GM18861 (cell line): ENCODE data around the gene ZNF320.
"Not testable (repeated sequence)": the region's sequence is repeated elsewhere in the genome, so short reads cannot be mapped to it uniquely, and the experiment has no call there.

ENCODE experiments used
- ATAC-seq: cut with Tn5 transposase; IDR thresholded peaks from one replicate; pipeline ENCODE4 v1.9.1; 2021; ENCODE audit not compliant: unreplicated experiment

Gene ZNF320

DNA sequence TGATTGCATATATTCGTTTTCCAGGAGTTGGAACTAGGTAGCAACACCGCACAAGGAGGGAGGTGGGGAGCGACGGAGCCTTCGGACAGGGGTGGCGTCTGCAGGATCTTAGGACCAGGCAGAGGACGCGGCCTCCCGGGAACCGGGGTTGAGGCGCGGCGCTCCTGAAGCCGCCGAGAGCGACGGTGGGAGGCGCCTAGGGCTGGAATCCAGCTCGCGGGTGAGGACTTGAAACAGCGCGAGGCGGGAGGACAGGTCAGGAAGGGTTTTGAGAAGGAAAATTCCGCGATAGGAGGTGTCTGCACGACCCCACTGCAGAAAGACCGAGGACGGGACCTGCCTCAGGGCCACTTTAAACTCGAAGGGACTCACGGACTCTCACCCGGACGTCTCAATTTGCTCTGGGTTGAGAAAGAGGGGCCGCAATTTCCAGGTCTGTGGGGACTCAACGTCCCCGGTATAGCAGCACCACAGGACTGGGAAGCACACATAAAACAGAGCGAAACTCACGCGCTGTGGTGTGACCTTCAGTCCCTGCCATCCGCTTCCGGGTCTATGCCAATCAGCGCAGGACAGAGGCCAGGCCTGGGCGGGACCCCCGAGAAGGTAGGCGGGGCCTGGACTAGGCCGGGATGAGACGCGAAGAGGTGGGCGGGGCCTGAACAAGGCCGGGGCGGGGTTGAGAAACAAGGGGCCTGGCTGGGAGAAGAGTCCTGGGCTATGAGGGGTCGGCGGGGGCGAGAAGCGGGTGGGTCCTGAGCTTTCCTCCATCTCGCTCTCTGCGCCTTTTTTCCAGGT is at the start of gene ZNF320:
Gene ZNF320, minus strand, starts transcription at position 498 of the 798 bp plus-strand sequence. CDS start 7,380 bp downstream, outside the sequence.
- peak; percentile 82 for ATAC-seq

DNA sequence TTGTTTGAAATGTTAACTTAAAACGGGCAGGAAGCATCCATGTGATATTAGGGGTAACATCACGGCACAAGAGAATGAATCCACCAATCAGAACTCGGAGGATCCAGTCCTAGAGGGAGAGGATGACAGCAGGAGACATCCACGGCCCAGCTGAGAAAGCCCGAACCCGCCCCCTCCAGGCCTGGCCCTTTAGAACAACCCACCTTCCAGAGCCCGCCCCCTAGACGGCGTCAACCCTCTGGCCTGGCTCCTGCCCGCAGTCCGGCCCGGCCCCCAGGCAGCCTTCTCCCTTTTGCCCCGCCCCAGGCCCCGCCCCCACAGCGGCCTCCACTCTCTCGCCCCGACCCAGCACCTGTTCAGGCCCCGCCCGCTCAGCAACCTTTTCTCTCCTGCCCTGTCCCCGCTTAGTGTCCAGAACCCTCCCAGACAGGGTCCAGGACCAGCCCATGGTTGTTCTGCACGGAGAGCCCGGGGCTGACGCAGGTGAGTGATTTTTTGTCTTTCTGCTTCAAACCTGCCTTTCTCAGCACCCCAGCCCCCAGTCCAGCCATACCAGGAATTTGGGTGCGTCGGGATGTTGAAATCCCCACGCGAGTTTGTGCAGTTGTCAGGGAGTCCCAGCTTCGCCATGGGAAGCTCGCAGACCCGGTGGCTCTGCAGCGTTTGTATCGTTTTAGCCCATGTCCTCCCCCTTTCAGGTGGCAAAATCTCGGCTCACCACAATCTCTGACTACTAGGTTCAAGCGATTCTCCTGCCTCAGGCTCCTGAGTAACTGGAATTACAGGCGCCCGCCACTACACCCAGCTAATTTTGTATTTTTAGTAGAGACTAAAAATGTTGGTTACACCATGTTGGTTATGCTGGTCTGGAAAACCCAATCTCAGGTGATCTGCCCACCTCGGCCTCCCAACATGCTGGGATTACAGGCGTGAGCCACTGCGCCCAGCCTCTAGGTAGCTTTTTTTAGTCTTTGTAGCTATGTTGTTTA is 49.2 kb upstream of the ZNF320 start:
- no peak for ATAC-seq

DNA sequence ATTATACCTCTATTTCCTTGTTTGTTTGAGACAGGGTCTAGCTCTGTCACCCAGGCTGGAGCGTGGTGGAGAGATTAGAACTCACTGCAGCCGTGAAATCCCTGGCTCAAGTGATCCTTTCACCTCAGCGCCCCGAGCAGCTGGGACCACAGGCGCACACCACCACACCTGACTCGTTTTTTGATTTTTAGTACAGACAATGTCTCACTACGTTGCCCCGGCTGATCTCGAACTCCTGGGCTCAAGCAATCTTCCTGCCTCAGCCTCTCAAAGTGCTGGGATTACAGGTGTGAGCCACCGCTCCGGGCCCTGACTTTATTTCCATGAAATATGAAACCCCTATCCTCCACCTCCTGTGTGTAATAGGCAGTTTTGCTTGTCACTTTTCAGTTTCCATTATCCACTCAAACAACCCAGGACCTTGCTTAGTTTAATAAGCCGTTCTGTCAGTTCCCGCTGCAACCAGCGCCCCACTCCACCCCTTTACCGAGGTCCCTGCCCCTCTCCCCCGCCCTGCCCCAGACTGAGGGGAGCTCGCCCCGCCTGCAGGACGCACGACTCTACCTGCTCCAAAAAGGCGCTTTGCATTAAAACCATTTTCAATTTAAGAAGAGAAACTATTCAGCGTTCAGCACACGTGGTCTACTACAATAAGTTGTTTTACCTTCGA is 48.4 kb upstream of the ZNF320 start:
- no peak for ATAC-seq

DNA sequence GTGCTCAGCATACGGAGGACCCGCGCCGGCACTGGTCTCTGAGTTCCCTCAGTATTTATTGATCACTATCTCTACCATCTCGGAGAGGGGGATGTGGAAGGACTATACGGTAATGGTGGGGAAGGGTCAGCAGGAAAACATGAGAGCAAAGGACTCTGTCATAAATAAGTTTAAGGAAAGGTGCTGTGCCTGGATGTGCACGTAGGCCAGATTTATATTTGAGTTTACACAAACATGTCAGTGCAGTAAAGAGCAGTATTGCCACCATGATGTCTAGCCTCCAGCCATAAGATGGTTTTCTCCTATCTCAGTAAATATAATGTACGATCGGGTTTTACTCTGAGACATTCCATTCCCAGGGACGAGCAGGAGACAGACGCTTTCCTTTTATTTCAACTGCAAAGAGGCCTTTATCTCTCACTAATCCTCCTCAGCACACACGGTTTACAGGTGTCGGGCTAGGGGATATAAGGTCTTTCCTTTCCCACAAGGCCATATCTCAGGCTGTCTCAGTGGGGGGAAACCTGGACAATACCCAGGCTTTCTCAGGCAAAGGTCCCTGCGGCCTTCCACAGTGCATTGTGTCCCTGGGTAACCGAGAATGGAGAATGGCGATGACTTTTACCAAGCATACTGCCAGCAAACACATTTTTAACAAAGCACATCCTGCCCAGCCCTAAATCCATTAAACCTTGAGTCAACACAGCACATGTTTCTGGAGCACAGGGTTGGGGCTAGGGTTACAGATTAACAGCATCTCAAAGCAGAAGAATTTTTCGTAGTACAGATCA is 47.5 kb upstream of the ZNF320 start:
- ATAC-seq, result not testable (repeated sequence)

DNA sequence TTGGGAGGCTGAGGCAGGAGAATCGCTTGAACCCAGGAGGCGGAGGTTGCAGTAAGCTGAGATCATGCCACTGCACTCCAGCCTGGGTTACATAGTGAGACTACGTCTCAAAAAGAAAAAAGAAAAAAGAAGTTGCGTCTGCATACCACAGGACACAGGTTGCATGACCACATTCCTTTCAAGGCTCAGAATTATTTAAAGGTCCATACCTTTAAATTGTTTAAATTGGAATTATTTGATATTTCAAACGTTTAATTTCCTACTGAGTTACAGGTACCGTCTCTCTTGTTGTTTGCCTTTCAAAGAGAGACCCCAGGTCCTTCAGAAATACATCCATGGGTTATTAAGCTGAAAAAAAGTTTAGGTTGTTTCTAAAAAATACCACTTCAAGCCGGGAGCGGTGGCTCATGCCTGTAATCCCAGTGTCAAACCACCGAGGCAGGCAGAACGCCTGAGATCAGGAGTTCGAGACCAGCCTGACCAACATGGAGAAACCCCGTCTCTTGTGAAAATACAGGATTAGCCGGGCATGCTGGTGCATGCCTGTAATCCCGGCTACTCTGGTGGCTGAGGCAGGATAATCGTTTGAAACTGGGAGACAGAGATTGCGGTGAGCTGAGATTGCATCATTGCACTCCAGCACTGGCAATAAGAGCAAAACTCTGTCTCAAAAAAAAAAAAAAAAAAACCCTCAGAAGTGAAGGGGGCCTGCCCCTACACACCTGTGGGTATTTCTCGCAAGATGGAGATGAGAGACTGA is 46.6 kb upstream of the ZNF320 start:
- no peak for ATAC-seq

DNA sequence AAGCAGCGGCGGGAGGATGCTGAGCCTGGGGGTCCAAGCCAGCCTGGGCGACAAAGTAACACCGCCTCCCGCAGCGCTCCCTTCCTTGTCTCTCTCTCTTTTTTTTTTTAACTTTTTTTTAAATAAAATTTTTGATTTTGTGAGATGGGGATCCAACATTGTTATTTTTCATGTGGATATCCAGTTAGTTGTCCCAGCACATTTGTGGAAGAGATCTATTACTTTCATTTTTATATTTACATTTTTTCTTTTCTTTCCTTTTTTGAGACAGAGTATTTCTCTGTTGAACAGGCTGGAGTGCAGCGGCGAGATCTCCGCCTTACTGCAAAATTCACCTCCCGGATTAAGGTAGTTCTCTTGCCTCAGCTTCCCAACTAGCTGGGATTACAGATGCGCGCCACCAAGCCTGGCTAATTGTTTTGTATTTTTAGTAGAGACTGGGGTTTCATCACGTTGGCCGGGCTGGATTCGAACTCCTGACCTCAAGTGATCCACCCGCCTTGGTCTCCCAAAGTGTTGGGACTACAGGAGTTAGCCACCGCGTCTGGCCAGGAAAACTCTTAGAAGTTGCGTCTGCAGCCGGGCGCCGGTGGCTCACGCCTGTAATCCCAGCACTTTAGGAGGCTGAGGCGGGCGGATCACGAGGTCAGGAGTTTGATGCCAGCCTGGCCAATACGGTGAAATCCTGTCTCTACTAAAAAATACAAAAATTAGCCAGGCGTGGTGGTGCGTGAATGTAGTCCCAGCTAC is 45.9 kb upstream of the ZNF320 start:
- ATAC-seq, result no peak

DNA sequence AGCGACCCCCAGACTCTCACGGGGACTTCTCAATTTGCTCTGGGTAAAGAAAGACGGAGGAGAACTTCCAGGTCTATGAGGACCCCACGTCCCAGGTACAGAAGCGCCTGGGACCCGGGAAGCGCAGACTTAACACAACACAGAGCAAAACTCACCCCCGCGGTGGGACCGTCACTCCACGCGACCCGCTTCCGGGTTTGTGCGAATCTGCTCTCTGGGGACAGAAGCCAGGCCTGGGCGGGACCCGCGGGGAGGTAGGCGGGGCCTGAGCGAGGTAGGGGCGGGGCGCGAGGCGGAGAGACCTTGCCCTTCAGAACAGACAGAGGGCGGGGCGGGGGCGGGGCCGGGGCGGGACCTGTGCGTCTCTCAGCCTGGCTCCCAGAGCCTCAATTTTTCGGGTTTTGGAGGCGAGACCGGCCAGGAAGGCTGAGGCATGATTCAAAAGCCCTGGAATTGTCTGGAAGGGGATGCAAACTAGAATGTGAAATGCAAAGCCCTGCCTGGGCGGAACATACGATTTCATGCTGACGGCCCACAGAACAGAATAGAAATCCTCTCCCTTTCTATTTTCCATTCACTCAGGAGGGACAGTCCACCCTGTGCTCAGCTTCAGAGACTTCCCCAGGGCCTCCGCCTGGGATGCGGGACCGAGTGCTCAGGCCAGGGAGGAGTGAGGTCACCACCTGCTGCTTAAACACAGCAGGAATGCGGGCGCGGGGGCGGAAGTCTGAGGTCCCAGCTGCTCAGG is 45.1 kb upstream of the ZNF320 start:
- peak; percentile 92 for ATAC-seq

DNA sequence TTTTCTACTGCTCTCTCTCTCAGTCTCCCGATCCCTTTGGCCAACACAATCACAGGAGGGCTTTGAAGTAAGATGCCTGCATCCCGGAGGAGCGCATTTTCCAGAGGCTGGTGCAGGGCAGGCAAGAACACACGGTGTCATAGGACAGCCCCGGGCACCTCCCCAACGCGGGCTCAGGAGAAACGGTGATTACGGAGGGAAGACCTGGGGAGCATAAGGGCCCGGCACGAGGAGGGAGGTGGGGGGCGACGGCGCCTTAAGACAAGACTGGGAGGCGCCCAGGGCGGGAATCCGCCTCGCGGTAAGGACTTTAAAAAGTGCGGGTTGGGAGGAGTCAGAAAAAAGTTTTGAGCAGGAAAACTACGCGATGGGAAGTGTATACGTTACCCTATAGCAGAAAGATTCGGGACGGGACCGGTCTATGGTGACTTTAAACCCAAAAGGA is 44.5 kb upstream of the ZNF320 start:
- ATAC-seq, result peak; percentile 15

DNA sequence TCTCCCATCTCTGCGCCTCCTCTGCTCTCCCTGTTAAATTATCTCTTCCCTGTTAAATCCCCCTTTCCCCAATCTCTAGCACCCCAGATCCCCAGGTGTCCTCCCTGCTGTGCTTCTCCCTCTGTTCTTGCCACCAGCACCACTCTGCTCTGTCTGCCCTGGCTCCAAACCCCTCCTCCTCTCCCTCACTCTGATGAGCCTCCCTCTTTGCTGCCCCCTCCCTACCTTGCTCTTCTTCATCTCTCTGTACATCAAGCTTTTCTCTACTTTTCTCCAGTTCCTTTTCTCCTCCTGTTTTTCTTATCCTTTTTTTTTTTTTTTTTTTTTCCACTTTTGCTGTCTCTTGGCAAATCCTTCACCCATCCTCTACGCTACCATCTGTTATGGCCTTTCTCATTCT is 44.1 kb upstream of the ZNF320 start:
- ATAC-seq, result not testable (repeated sequence)

DNA sequence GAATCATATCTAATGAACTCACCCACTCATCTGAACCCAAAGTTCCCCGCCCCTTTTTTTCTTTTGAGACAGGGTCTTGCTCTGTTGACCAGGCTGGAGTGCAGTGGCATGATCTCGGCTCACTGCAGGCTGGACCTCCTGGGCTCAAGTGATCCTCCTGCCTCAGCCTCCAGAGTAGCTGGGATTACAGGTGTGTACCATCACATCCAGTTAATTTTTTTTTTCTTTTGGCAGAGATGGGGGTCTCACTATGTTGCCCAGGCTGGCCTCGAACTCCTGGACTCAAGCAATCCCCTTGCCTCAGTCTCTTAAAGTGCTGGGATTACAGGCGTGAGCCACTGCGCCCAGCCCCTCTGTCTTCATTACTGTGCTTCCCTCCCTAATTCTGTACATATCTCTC is 43.5 kb upstream of the ZNF320 start:
- ATAC-seq, result not testable (repeated sequence)

DNA sequence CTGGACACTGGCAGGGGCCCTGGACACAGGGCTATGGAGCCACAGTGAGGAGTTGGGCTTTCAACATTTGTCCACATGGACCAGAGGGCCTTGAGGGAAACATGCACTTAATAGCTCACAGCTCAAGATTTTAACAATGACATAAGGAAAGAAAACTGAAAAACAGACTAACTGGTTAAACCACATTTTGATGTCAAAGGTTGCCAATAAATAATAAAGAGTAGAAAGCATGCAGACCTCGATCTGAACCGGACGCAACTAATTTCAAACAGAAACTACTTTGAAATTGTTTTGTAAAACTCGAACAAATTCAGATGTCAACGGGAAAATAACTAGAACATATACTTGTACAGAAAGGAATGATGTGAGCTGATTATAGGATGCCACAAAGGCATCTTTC is 41.3 kb upstream of the ZNF320 start:
- ATAC-seq, result no peak

DNA sequence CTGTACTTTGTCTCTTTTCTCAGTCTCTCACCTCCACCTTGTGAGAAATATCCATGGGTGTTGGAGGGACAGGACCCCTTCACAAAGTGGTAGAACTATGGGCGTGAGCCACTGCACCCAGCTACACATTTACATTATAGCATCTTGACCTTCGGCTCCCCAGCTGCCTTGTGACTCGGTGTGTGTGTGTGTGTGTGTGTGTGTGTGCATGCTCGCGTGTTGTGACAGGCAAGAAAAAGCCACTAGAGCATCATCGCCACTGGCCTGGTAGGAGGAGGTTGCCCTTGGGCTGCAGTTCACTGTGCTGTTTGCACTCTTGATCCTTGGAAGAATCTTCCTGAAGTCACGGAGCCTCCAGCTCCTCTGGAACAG is 39.5 kb upstream of the ZNF320 start:
- no peak for ATAC-seq

DNA sequence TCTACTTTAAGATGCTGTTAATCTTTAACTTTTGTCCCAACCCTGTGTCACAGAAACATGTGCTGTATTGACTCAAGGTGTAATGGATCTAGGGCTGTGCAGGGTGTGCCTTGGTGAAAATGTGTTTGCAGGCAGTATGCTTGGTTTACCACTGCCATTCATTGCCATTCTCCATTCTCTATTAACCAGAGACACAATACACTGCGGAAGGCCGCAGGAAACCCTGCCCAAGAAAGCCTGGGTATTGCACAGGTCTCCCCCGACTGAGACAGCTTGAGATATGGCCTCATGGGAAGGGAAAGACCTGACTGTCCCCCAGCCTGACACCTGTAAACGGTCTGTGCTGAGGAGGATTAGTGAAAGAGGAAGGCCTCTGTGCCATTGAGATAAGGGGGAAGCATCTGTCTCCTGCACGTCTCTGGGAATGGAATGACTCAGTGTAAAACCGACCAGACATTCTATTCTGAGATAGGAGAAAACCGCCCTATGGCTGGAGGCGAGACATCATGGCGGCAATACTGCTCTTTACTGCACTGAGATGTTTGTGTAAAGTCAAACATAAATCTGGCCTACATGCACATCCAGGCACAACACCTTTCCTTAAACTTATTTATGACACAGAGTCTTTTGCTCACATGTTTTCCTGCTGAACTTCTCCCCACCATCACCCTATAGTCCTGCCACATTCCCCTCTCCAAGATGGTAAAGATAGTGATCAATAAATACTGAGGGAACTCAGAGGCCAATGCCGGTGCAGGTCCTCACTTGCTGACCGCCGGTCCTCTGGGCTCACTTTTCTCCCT is 38.9 kb upstream of the ZNF320 start:
- ATAC-seq, result no peak

DNA sequence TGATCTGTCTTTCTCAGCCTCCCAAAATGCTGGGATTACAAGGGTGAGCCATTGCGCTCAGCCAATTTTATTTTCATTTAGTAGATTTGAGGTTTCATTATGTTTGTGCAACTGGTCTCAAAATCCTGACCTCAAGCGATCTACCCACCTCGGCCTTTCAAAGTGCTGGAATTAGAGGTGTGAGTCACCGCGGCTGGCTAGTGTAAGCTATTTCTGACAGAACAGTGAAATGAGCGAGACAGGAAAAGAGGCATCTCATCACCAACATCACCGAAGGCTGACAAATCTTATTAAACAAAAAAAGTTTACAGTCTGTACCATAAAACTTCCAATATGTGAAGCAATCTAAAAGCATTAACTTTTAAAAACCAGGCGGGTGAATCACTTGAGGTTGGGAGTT is 38.0 kb upstream of the ZNF320 start:
- ATAC-seq, result no peak

DNA sequence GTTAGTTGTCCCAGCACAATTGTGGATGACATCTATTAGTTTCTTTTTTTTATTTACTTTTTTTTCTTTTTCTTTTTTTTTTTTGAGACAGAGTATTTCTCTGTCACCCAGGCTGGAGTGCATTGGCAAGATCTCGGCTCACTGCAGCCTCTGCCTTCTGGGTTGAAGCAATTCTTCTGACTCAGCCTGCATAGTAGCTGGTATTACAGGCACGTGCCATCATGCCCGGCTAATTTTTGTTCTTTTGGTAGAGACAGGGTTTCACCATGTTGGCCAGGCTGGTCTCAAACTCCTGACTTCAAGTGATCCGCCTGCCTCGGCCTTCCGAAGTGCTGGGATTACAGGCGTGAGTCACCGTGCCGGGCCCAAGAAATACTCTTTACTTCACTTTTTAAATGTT is 27.2 kb upstream of the ZNF320 start:
- not testable (repeated sequence) for ATAC-seq

DNA sequence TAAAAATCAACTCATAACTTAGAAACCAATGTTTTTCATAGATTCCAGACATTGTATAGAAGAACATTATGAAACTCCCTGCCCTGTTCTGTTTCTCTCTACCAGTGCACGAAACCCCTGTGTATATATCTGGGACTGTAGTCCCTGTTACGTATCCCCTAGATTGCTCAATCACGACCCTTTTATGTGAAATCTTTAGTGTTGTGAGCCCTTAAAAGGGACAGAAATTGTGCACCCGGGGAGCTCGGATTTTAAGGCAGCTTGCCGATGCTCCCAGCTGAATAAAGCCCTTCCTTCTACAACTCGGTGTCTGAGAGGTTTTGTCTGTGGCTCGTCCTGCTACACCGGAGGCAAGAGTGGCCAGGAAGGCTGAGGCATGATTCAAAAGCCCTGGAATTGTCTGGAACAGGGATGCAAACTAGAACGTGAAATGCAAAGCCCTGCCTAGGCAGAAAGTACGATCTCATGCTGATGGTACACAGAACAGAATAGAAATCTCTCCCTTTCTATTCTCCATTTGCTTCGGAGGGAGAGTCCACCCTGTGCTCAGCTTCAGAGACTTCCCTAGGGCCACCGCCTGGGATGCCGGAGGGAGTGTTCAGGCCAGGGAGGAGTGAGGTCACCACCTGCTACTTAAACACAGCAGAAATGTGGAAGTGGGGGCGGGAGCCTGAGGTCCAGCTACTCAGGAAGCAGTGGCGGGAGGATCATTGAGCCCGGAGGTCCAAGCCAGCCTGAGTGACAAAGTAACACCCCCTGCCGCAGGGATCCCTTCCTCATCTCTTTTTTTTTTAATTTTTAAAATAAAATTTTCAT is 26.6 kb upstream of the ZNF320 start:
- ATAC-seq, result no peak
